Measurements from ENCODE around the gene ZYX. TPM values are rescaled to one million over a fixed set of nuclear protein-coding genes. Genes with fewer than 3 reads are reported as not detected.
A peak's percentile ranks its signal among the peaks of the same experiment; 100 is the strongest.

The ZYX gene
- total RNA-seq, 4 donors from 2014 or later = 46.3 to 73.0 (median 59.3) TPM

DNA sequence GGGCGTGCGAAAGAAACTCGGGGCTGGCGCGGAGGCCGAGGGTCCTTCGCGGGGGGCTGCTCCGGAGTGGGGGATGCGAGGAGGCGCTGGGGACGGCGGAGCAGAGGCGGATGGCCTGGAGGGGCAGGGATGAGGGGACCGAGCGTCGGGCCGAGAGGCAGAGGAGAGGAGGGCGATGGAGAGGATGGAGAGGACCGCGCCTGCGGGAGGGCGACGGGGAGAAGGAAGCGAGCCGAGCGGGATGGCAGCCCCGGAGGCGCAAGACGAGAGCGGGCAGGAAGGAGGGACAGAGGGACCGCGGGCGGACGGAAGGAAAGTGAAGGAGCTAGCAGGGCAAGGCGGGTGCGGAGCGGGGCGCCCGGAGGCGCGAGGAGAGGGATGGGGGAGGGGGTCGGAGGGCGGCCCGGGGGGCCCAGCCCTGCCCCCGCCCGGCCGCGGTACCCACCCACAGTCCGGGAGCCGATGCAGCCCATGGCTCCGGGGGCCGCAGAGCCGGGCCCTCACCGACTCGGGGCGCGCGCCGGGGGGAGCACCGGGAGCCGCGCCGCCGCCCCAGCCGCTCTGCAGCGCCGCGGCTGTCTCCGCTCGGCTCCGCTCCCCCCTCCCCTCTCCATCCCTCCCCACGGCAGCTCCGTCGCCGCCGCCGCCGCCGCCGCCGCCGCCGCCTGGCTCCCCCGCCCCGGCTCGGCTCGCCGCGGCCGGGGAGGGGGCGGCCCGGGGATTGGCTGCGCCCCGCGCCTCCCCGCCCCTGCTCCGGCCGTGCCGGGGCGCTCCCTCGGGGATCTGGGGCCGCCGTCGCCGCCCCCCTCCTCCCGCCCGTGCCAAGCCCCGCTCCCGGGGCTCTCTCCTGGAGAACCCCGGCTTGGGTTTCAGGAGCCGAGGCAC is 18.8 kb upstream of the ZYX start, which contains the start of gene FAM131B:
Gene FAM131B (minus strand): TSS at position 583 of the 885 bp plus-strand sequence. CDS start 110 bp downstream, at position 473.
- Histone ChIP-seq H3K9me3 (no peaks in the 10 kb centered on the region), H3K36me3 (no peaks in the 10 kb centered on the region), H3K4me3 (peak within 1 kb of the TSS; percentile 70), H3K27ac (no peak within 1 kb of the TSS), H3K27me3 (peaks cover 53% of the 10 kb centered on the region), H3K4me1 (peaks cover 21% of the 10 kb centered on the region)
- 0% methylated on average over 33 of the region's 112 CpGs for WGBS
- TF ChIP-seq CTCF (IDR thresholded peaks at IDR 0.05) (no peak), POLR2A (IDR thresholded peaks at IDR 0.05) (no peak)
- DNase-seq (ENCODE audit: low spot score in 2 of 2) = peak in 1 of 2 donors; percentile 77

DNA sequence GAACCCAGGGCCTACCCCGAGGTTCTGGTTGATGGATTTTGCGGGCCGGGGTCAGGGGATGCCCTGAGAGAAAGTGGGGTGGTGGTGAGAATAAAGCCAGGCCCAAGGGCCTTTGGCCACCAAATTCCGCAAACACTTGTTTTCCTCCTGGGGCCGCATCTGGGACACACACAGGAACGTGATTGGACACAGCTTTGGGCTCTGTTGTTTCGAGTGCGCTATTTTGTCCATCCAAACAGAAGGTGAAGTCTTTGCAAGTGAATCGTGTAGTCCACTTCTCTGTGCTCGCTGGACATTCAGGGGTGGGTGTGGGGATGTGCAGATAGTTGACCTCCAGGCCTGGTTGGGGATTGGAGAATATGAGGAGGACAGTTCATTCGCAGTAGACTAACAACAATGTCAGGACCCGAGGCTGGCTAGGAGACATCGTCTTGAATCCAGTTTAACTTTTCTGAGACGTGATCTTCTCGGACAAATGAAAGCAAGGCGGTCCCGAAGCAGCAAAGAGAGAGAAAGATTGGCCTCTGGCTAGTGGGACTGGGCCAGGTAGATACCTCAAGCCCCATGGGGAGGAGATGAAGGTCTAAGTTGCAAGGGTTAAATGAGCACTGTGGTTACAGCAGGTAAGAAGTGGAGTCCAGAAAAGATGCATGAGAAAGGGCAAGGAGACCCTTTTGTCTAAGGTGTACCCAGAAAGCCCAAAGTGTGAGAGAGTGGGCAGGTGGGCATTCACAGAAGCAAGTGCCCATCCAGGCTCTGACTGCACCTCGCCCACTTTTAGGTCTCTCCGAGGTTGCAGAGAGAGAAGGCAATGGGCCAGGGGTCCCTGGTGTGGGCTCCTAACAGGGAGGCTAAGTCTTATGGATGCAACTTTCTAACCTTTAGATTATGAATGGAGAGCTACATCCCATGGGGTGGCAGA is 17.9 kb upstream of the ZYX start:
- peaks cover 53% of the 10 kb centered on the region for H3K27me3 ChIP-seq
- peaks cover 21% of the 10 kb centered on the region for H3K4me1 ChIP-seq
- WGBS = 53% methylated on average over 17 of the region's 19 CpGs
- TF ChIP-seq CTCF (IDR thresholded peaks at IDR 0.05) = no peak
- TF ChIP-seq POLR2AphosphoS5 (IDR thresholded peaks at IDR 0.05) = no peak
- no peak for TF ChIP-seq EP300 (IDR thresholded peaks at IDR 0.05)
- no peak for TF ChIP-seq POLR2A (IDR thresholded peaks at IDR 0.05)
- H3K4me3 ChIP-seq = peak overlapping the region; percentile 70
- H3K36me3 ChIP-seq = no peaks in the 10 kb centered on the region
- peak in 1 of 2 donors; percentile 74 for DNase-seq (ENCODE audit: low spot score in 2 of 2)
- H3K27ac ChIP-seq = no peak overlapping the region
- H3K9me3 ChIP-seq = no peaks in the 10 kb centered on the region

GRCh38 chr7:143367972-143368371 is 13.2 kb upstream of the ZYX start:
- H3K4me3 ChIP-seq = no peak overlapping the region
- 85% methylated on average over 4 of the region's 4 CpGs for WGBS
- H3K36me3 ChIP-seq = no peaks in the 10 kb centered on the region
- no peaks in the 10 kb centered on the region for H3K9me3 ChIP-seq
- DNase-seq (ENCODE audit: low spot score in 2 of 2) = peak in 1 of 2 donors; percentile 60
- TF ChIP-seq EP300 (IDR thresholded peaks at IDR 0.05) (no peak), CTCF (IDR thresholded peaks at IDR 0.05) (no peak), POLR2A (IDR thresholded peaks at IDR 0.05) (no peak), POLR2AphosphoS5 (IDR thresholded peaks at IDR 0.05) (no peak)
- no peak overlapping the region for H3K27ac ChIP-seq
- H3K27me3 ChIP-seq = peaks cover 15% of the 10 kb centered on the region
- peaks cover 2% of the 10 kb centered on the region for H3K4me1 ChIP-seq

DNA sequence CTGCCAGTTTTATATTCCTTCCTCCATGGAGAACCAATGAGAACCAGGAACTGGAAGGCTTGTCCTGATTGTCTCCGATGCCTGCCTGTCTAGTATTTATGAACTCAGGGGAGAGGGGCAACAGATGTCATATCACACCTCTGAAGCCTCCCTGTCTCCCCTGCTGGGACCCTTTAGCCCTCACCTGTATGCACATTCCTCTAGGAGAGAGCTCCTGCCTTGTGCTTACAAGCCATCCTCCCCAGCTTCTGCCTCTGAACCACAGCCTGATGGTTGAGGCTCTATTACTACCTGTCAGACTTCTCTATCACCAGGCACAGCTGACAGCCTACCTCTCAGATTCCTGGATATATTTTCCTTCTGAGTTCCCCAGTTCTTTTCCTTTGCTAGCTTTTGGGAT is 12.8 kb upstream of the ZYX start:
- H3K27ac ChIP-seq = no peak overlapping the region
- H3K4me1 ChIP-seq = no peaks in the 10 kb centered on the region
- no peaks in the 10 kb centered on the region for H3K36me3 ChIP-seq
- no peak for DNase-seq (ENCODE audit: low spot score in 2 of 2)
- 100% methylated on average over 1 of the region's 1 CpG for WGBS
- peaks cover 11% of the 10 kb centered on the region for H3K27me3 ChIP-seq
- H3K9me3 ChIP-seq = no peaks in the 10 kb centered on the region
- no peak overlapping the region for H3K4me3 ChIP-seq
- TF ChIP-seq CTCF (IDR thresholded peaks at IDR 0.05) = no peak
- no peak for TF ChIP-seq POLR2AphosphoS5 (IDR thresholded peaks at IDR 0.05)
- TF ChIP-seq EP300 (IDR thresholded peaks at IDR 0.05) = no peak
- no peak for TF ChIP-seq POLR2A (IDR thresholded peaks at IDR 0.05)

Data from suprapubic skin (tissue), 4 donors.